ENCODE data around the gene TRIM71.

Gene TRIM71

DNA sequence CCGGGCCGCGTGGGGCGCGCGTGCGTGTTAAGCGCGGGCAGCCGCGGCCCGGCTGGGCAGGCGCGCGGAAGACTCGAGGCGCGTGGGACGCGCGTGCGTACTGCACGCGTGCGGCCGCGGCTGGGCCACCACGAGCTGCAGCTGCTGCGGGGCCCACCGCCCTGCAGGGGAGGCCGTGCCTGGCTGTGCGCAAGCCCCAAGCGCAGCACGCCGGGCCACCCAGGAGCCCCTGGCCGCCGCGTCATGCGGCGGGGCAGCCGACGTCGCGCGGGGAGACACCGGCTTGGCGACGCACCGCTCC, 590 bp upstream of the TRIM71 start:
- no peak overlapping the region for H2BK15ac ChIP-seq (ENCODE audit: low read depth, poor library complexity, severe bottlenecking)
- no peak overlapping the region for H3K18ac ChIP-seq (ENCODE audit: low read depth in 1 of 2, low read length in 2 of 2)
- peak overlapping the region; percentile 98 for H3K4me2 ChIP-seq (ENCODE audit: low read length, poor library complexity, severe bottlenecking)
- H3K4me1 ChIP-seq (ENCODE audit: control insufficient read depth, insufficient read depth, low read depth, low read length), result peaks cover 31% of the 10 kb centered on the region
- H3K9me3 ChIP-seq (ENCODE audit: control insufficient read depth, low read length), result peaks cover 10% of the 10 kb centered on the region
- peaks cover 0 to 10% of the 10 kb centered on the region in 2 experiments for H3K36me3 ChIP-seq (ENCODE audit: control insufficient read depth in 1 of 2, insufficient read depth in 2 of 2, low read depth in 1 of 2, low read length in 2 of 2)
- H3K9ac ChIP-seq (ENCODE audit: low read length), result no peak overlapping the region
- H3K27me3 ChIP-seq (ENCODE audit: control insufficient read depth in 1 of 2, insufficient read depth in 1 of 2, low read length in 2 of 2), result peaks cover 54 to 71% of the 10 kb centered on the region in 2 experiments
- no peak overlapping the region for H2BK12ac ChIP-seq (ENCODE audit: low read length in 2 of 2)
- no peak for DNase-seq
- H3K4me3 ChIP-seq (ENCODE audit: insufficient read depth in 1 of 2, low read depth in 1 of 2, low read length in 2 of 2), result peak overlapping the region; percentile 62 to 68
- no peak overlapping the region for H2BK120ac ChIP-seq (ENCODE audit: low read depth, low read length)
- H3K23ac ChIP-seq (ENCODE audit: low read length in 2 of 2), result no peak overlapping the region
- no peak overlapping the region for H2AK5ac ChIP-seq (ENCODE audit: low read length, severe bottlenecking)
- no peak overlapping the region for H4K91ac ChIP-seq (ENCODE audit: low read length)
- no peak overlapping the region for H3K14ac ChIP-seq (ENCODE audit: low read length in 2 of 2)
- H2BK5ac ChIP-seq (ENCODE audit: low read depth, low read length, poor library complexity, severe bottlenecking), result no peak overlapping the region
- H3K4ac ChIP-seq (ENCODE audit: low read depth in 1 of 2, low read length in 2 of 2), result no peak overlapping the region
- H2AFZ ChIP-seq (ENCODE audit: low read depth, low read length), result no peak overlapping the region
- H4K8ac ChIP-seq (ENCODE audit: low read length), result no peak overlapping the region
- H3K27ac ChIP-seq (ENCODE audit: low read length, poor library complexity, severe bottlenecking), result no peak overlapping the region
- no peaks in the 10 kb centered on the region for H3K79me1 ChIP-seq (replicated peaks; ENCODE audit: low read length, poor library complexity, severe bottlenecking)
- WGBS, result under 1% methylated on average over 27 of the region's 49 CpGs

GRCh38 chr3:32818229-32818969, 602 bp downstream of the TRIM71 start:
- peak overlapping the region in 1 of 2 experiments; percentile 16 for H3K23ac ChIP-seq (ENCODE audit: low read length in 2 of 2)
- H3K9me3 ChIP-seq (ENCODE audit: control insufficient read depth, low read length), result peaks cover 10% of the 10 kb centered on the region
- peak overlapping the region in 1 of 2 experiments; percentile 42 for H3K4me3 ChIP-seq (ENCODE audit: insufficient read depth in 1 of 2, low read depth in 1 of 2, low read length in 2 of 2)
- WGBS, result under 1% methylated on average over 99 of the region's 111 CpGs
- no peak overlapping the region for H2BK5ac ChIP-seq (ENCODE audit: low read depth, low read length, poor library complexity, severe bottlenecking)
- H2AFZ ChIP-seq (ENCODE audit: low read depth, low read length), result peak overlapping the region; percentile 8
- H3K4me2 ChIP-seq (ENCODE audit: low read length, poor library complexity, severe bottlenecking), result peak overlapping the region; percentile 56
- H3K27me3 ChIP-seq (ENCODE audit: control insufficient read depth in 1 of 2, insufficient read depth in 1 of 2, low read length in 2 of 2), result peaks cover 62 to 82% of the 10 kb centered on the region in 2 experiments
- no peak overlapping the region for H4K8ac ChIP-seq (ENCODE audit: low read length)
- H3K14ac ChIP-seq (ENCODE audit: low read length in 2 of 2), result no peak overlapping the region
- no peak for DNase-seq
- H3K9ac ChIP-seq (ENCODE audit: low read length), result no peak overlapping the region
- no peak overlapping the region for H3K27ac ChIP-seq (ENCODE audit: low read length, poor library complexity, severe bottlenecking)
- no peak overlapping the region for H2AK5ac ChIP-seq (ENCODE audit: low read length, severe bottlenecking)
- no peak overlapping the region for H2BK15ac ChIP-seq (ENCODE audit: low read depth, poor library complexity, severe bottlenecking)
- no peak overlapping the region for H2BK12ac ChIP-seq (ENCODE audit: low read length in 2 of 2)
- no peaks in the 10 kb centered on the region for H3K79me1 ChIP-seq (replicated peaks; ENCODE audit: low read length, poor library complexity, severe bottlenecking)
- peak overlapping the region; percentile 21 for H4K91ac ChIP-seq (ENCODE audit: low read length)
- H2BK120ac ChIP-seq (ENCODE audit: low read depth, low read length), result no peak overlapping the region
- no peak overlapping the region for H3K18ac ChIP-seq (ENCODE audit: low read depth in 1 of 2, low read length in 2 of 2)
- peaks cover 30% of the 10 kb centered on the region for H3K4me1 ChIP-seq (ENCODE audit: control insufficient read depth, insufficient read depth, low read depth, low read length)
- H3K4ac ChIP-seq (ENCODE audit: low read depth in 1 of 2, low read length in 2 of 2), result no peak overlapping the region
- H3K36me3 ChIP-seq (ENCODE audit: control insufficient read depth in 1 of 2, insufficient read depth in 2 of 2, low read depth in 1 of 2, low read length in 2 of 2), result peaks cover 0 to 10% of the 10 kb centered on the region in 2 experiments

DNA sequence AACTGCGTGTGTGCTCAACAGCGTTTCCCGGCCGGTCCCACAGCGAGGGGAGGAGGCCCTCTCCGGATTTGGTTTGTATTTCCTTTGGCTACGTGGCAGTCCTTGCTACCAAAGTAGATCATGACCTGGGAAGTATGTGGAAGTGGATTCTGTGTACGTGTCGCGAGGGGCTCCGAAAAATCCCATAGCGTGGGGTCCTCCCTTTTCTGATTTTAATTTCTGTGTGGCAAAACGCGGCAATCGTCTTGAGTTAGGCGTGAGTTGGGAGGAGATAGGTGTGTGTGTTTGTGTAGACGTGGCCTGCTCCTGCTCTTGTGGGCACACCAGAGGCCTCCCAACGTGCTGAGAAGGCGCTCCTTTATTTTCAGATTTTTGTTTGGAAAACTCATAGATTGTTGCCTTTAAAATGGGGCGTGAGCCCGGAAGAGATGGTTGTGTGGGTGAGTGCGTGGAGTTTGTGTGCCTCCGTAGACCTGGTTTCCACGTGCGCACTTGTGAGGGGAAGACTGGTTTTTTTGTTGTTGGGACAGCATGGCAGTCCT, 1.2 kb downstream of the TRIM71 start:
- no peak overlapping the region for H2BK15ac ChIP-seq (ENCODE audit: low read depth, poor library complexity, severe bottlenecking)
- WGBS, result 6% methylated on average over 25 of the region's 25 CpGs
- peaks cover 30% of the 10 kb centered on the region for H3K4me1 ChIP-seq (ENCODE audit: control insufficient read depth, insufficient read depth, low read depth, low read length)

GRCh38 chr3:32819551-32820348, 2.0 kb downstream of the TRIM71 start:
- 9% methylated on average over 41 of the region's 41 CpGs for WGBS

More for the DNA sequence above, 1.2 kb downstream of the TRIM71 start:
- Histone ChIP-seq H3K36me3 (ENCODE audit: control insufficient read depth in 1 of 2, insufficient read depth in 2 of 2, low read depth in 1 of 2, low read length in 2 of 2) (peaks cover 0 to 10% of the 10 kb centered on the region in 2 experiments), H3K18ac (ENCODE audit: low read depth in 1 of 2, low read length in 2 of 2) (no peak overlapping the region), H3K27ac (ENCODE audit: low read length, poor library complexity, severe bottlenecking) (no peak overlapping the region), H2AFZ (ENCODE audit: low read depth, low read length) (no peak overlapping the region), H3K4me2 (ENCODE audit: low read length, poor library complexity, severe bottlenecking) (peak overlapping the region; percentile 56), H3K14ac (ENCODE audit: low read length in 2 of 2) (no peak overlapping the region), H3K4me3 (ENCODE audit: insufficient read depth in 1 of 2, low read depth in 1 of 2, low read length in 2 of 2) (peak overlapping the region in 1 of 2 experiments; percentile 42), H3K23ac (ENCODE audit: low read length in 2 of 2) (no peak overlapping the region), H3K9ac (ENCODE audit: low read length) (no peak overlapping the region), H2BK12ac (ENCODE audit: low read length in 2 of 2) (no peak overlapping the region), H3K79me1 (replicated peaks; ENCODE audit: low read length, poor library complexity, severe bottlenecking) (no peaks in the 10 kb centered on the region), H2AK5ac (ENCODE audit: low read length, severe bottlenecking) (no peak overlapping the region), H2BK5ac (ENCODE audit: low read depth, low read length, poor library complexity, severe bottlenecking) (no peak overlapping the region), H4K91ac (ENCODE audit: low read length) (peak overlapping the region; percentile 21), H3K9me3 (ENCODE audit: control insufficient read depth, low read length) (peaks cover 10% of the 10 kb centered on the region), H4K8ac (ENCODE audit: low read length) (no peak overlapping the region), H2BK120ac (ENCODE audit: low read depth, low read length) (no peak overlapping the region), H3K27me3 (ENCODE audit: control insufficient read depth in 1 of 2, insufficient read depth in 1 of 2, low read length in 2 of 2) (peaks cover 67 to 82% of the 10 kb centered on the region in 2 experiments), H3K4ac (ENCODE audit: low read depth in 1 of 2, low read length in 2 of 2) (no peak overlapping the region)
- no peak for DNase-seq

More at GRCh38 chr3:32819551-32820348, 2.0 kb downstream of the TRIM71 start:
- Histone ChIP-seq H3K23ac (ENCODE audit: low read length in 2 of 2) (no peak overlapping the region), H3K4ac (ENCODE audit: low read depth in 1 of 2, low read length in 2 of 2) (no peak overlapping the region), H4K8ac (ENCODE audit: low read length) (no peak overlapping the region), H3K36me3 (ENCODE audit: control insufficient read depth in 1 of 2, insufficient read depth in 2 of 2, low read depth in 1 of 2, low read length in 2 of 2) (peaks cover 0 to 10% of the 10 kb centered on the region in 2 experiments), H4K91ac (ENCODE audit: low read length) (no peak overlapping the region), H2AFZ (ENCODE audit: low read depth, low read length) (no peak overlapping the region), H3K27me3 (ENCODE audit: control insufficient read depth in 1 of 2, insufficient read depth in 1 of 2, low read length in 2 of 2) (peaks cover 68 to 82% of the 10 kb centered on the region in 2 experiments), H3K79me1 (replicated peaks; ENCODE audit: low read length, poor library complexity, severe bottlenecking) (no peaks in the 10 kb centered on the region), H2BK15ac (ENCODE audit: low read depth, poor library complexity, severe bottlenecking) (no peak overlapping the region), H3K27ac (ENCODE audit: low read length, poor library complexity, severe bottlenecking) (no peak overlapping the region), H3K4me3 (ENCODE audit: insufficient read depth in 1 of 2, low read depth in 1 of 2, low read length in 2 of 2) (no peak overlapping the region), H3K4me2 (ENCODE audit: low read length, poor library complexity, severe bottlenecking) (no peak overlapping the region), H2BK12ac (ENCODE audit: low read length in 2 of 2) (no peak overlapping the region), H3K4me1 (ENCODE audit: control insufficient read depth, insufficient read depth, low read depth, low read length) (peaks cover 30% of the 10 kb centered on the region), H3K9ac (ENCODE audit: low read length) (no peak overlapping the region), H3K9me3 (ENCODE audit: control insufficient read depth, low read length) (peaks cover 10% of the 10 kb centered on the region), H3K14ac (ENCODE audit: low read length in 2 of 2) (no peak overlapping the region), H2AK5ac (ENCODE audit: low read length, severe bottlenecking) (no peak overlapping the region), H2BK5ac (ENCODE audit: low read depth, low read length, poor library complexity, severe bottlenecking) (no peak overlapping the region), H3K18ac (ENCODE audit: low read depth in 1 of 2, low read length in 2 of 2) (no peak overlapping the region), H2BK120ac (ENCODE audit: low read depth, low read length) (no peak overlapping the region)
- no peak for DNase-seq
